ENCODE measurements around the gene BMPR1B.

BMPR1B gene

GRCh38 chr4:95018785-95019184, 261.0 kb downstream of the BMPR1B start:
- TF ChIP-seq, protein P1, sequence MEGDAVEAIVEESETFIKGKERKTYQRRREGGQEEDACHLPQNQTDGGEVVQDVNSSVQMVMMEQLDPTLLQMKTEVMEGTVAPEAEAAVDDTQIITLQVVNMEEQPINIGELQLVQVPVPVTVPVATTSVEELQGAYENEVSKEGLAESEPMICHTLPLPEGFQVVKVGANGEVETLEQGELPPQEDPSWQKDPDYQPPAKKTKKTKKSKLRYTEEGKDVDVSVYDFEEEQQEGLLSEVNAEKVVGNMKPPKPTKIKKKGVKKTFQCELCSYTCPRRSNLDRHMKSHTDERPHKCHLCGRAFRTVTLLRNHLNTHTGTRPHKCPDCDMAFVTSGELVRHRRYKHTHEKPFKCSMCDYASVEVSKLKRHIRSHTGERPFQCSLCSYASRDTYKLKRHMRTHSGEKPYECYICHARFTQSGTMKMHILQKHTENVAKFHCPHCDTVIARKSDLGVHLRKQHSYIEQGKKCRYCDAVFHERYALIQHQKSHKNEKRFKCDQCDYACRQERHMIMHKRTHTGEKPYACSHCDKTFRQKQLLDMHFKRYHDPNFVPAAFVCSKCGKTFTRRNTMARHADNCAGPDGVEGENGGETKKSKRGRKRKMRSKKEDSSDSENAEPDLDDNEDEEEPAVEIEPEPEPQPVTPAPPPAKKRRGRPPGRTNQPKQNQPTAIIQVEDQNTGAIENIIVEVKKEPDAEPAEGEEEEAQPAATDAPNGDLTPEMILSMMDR (IDR thresholded peaks at IDR 0.05), result no peak
- TF ChIP-seq ZFX (IDR thresholded peaks at IDR 0.05; ENCODE audit: borderline replicate concordance), result no peak
- no peak overlapping the region for H3K27ac ChIP-seq

DNA sequence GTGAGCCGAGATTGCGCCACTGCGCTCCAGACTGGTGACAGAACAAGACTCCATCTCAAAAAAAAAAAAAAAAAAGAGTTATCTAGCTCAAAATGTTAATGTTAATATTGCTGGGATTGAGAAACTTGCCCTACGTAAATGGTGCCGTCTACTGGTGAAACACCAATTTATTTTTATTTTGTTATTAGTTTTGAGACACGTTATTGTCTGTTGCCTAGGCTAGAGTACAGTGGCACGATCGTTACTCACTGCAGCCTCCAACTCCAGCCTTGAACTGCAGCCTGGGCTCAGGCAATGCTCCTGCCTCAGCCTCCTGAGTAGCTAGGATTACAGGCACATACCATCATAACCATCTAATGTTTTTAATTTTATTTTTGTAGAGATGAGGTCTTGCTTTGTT, 262.8 kb downstream of the BMPR1B start:
- no peak overlapping the region for H3K27ac ChIP-seq
- TF ChIP-seq, protein P1 (IDR thresholded peaks at IDR 0.05), result no peak
- no peak for TF ChIP-seq ZFX (IDR thresholded peaks at IDR 0.05; ENCODE audit: borderline replicate concordance)

- no peak overlapping the region for H3K27ac ChIP-seq
- no peak for TF ChIP-seq ZFX (IDR thresholded peaks at IDR 0.05; ENCODE audit: borderline replicate concordance)
- TF ChIP-seq, protein P1 (IDR thresholded peaks at IDR 0.05), result no peak
These were observed 263.3 kb downstream of the BMPR1B start for GRCh38 chr4:95021099-95021498.

DNA sequence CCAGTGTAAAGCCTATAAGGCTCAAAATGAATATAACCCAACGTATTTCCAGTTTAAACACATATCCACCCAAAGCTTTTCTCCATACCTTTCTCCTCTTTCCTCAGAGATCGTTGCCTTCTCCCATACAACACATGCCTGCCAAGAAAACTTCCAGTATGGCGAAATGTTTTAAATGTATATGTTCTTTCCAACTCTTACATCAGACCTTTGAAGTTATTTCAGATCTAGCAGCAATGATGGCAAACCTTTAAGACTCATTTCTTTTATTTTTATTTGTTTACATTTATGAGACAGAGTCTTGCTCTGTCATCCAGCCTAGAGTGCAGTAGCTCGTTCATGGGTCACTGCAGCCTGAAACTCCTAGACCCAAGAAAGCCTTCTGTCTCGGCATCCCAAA, 265.4 kb downstream of the BMPR1B start:
- no peak for TF ChIP-seq ZFX (IDR thresholded peaks at IDR 0.05; ENCODE audit: borderline replicate concordance)
- TF ChIP-seq, protein P1 (IDR thresholded peaks at IDR 0.05), result no peak
- H3K27ac ChIP-seq, result no peak overlapping the region

DNA sequence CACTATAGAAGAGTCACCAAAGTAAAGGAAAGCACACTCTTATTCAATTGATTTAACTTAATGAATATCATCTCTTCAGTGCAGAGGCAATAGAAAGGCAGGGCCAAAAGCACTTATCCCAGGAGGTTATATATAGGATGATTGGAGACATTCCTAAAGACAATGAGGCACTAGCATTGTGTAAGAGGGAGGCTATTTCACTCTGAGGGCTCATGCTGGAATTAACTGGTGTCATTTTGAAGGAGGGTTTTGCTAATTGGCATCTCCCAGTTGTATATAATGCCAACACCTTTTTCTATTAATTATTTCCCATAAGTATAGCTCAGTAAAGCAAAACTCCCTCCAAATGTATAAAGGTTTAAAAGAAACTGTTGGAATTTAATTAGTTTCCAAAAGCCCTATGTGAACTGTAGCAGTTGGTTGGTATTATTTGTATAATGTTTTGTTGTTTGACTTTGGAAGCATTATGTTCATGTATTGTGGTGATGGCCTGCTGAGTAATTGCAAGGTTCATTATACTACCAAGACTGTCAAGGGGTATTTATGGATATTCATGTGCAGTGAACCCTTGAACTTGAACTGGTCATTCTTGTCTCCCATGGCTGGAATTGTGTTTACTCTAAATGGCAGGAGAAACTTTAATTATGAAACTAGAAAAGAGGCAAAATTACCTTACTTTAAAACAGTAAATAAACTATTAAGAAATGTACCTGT, 270.3 kb downstream of the BMPR1B start:
- TF ChIP-seq, protein P1 (IDR thresholded peaks at IDR 0.05), result no peak
- TF ChIP-seq ZFX (IDR thresholded peaks at IDR 0.05; ENCODE audit: borderline replicate concordance), result no peak
- no peak overlapping the region for H3K27ac ChIP-seq

DNA sequence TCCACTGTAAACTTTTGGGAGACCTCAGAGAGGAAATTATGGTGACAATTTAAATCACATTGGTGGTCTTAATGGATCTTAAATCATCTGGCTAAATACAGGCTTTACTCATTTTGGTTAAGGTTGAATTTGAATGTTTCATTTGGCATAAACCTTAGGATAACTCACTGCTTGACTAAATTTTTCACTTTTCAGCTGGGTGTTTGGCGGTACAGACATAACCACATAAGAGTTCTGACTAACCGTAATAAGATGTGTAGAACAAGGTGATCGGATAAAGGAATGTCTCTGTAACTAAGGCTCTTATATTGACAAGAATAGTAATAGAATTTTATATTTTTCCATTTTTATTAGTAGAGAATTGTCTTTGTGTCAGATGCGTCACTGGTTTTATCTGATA, 281.0 kb downstream of the BMPR1B start:
- no peak for TF ChIP-seq ZFX (IDR thresholded peaks at IDR 0.05; ENCODE audit: borderline replicate concordance)
- TF ChIP-seq, protein P1 (IDR thresholded peaks at IDR 0.05), result no peak
- H3K27ac ChIP-seq, result no peak overlapping the region

GRCh38 chr4:95044324-95044837, 286.6 kb downstream of the BMPR1B start:
- peak overlapping the region; percentile 48; the same call in 1 of the 2 replicates for H3K27ac ChIP-seq
- TF ChIP-seq, protein P1 (IDR thresholded peaks at IDR 0.05), result no peak
- no peak for TF ChIP-seq ZFX (IDR thresholded peaks at IDR 0.05; ENCODE audit: borderline replicate concordance)
